Endometrial microvascular endothelial cells (primary cell): ENCODE measurements around the gene COL25A1. TPM values are rescaled to one million over a fixed set of nuclear protein-coding genes. Genes with fewer than 3 reads are reported as not detected.
"Not testable (repeated sequence)": the region's sequence is repeated elsewhere in the genome, so short reads cannot be mapped to it uniquely, and the experiment has no call there.

Experiments used
- in situ Hi-C: cut with HindIII; loops from 2 replicates; pipeline ENCODE4 v1.10.0; 2017; ENCODE audit warnings: low sequenced_read_pairs, low pct_unique_long_range_greater_than_20kb; ENCODE audit errors: inconsistent ontology term
- total RNA-seq: library from RNA; depleted of rRNA; stranded (reverse); fragments of >200 nt; gene quantifications from one replicate; pipeline ENCODE4 v1.2.3, GENCODE V29; 2015; ENCODE audit errors: inconsistent ontology term

Gene COL25A1
- total RNA-seq, 1 donor from 2014 or later: 4.3 TPM

DNA sequence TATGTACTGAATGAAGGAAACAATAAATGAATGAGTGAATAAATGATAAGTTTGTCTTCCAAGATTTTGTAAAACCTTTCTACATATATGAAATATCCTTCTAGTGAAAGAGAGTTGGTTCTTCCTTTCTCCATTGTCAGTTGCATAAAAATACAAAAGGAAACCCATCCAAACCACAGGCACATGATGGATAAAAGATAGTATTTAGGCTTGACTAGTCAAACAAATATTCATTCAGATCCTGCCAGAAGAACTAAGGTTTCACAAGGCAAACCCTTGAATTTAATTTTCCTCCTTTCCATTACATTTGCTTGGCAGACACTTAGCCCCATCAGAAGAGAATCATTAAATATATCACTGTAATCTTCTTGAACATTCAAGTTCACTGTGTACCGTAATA lies 208.4 kb downstream of the COL25A1 start:
- in situ Hi-C loops: no loop called here

GRCh38 chr4:109091727-109092409 lies 210.6 kb downstream of the COL25A1 start:
- in situ Hi-C loops: no loop called here

DNA sequence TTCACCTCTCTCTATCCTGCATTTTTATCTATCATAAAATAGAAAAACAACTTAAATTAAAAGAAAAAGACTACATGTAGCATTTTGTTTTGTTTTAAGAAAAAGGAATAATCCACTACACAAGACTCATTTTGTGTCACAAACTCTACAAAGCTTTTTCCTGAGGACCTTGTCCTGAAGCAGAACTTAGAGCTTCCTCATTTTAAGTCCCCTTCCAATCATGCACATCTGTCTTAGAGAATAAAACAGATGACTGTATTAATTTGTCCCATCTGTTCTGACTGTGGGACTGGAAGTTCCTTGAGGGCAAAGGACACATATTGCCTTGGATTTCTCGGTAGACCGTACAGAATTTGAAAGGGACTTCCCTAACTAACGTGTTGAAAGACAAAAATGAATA lies 218.5 kb downstream of the COL25A1 start:
- in situ Hi-C loops: no loop called here

GRCh38 chr4:109079731-109080130 lies 222.7 kb downstream of the COL25A1 start:
- in situ Hi-C loops: no loop called here

- in situ Hi-C loops: no loop called here
Measured at GRCh38 chr4:109079201-109079600, 223.3 kb downstream of the COL25A1 start.

DNA sequence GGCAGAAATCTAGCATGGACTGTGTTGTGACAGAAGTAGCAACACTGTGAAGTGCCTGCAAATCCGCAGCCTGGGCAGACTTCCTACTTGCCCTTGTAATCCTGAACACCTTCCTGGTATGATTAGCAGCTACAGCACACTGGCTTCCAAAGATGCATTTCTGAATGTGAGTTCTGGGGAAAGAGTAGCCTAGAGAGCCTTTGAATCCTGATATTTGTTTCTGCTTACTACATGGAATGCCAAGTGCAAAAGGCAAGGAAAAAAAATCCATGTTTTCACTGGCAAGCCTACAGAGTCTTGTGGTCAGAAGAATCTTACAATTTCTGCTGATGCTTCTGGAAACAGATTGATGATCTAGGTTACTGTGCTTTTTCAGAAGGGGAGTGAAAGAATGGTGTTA lies 223.7 kb downstream of the COL25A1 start:
- in situ Hi-C loops: no loop called here

DNA sequence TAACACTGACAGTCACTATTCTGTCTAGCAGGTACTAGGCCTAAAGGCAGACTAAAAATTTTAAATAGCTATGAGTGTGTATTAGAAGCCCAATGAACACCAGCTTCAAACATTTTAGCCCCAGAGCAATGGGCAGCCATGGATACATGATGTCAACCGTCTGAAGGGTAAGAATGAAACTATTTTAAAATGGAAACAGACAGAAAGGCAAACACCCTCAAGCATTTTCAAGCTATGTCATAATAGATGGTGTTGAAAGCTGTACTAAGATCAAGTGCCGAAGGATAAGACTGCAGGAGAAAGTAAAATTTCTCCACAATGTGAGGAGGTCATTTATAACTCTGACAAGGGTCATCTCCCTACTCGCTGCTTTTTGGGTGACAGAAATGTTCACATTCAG lies 225.0 kb downstream of the COL25A1 start:
- in situ Hi-C loops: no loop called here

DNA sequence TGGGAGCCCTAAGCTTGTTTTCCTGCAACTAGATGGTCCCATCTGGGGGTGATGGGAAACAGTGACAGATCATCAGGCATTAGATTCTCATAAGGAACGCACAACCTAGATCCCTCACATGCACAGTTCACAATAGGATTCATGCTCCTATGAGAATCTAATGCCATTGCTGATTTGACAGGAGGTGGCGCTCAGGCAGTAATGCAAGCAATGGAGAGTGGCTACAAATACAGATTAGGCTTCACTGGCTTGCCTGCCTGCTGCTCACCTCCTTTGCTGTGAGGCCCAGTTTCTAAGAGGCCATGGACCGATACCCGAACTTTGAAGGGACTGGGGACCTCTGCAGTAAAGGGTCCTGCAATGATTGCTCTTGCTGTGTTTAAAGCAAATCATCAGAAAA lies 225.7 kb downstream of the COL25A1 start:
- in situ Hi-C loops: not testable (repeated sequence)

- in situ Hi-C loops: no loop called here
Measured at GRCh38 chr4:109075621-109076020, 226.8 kb downstream of the COL25A1 start.

- in situ Hi-C loops: no loop called here
Measured at GRCh38 chr4:109072595-109072994, 229.9 kb downstream of the COL25A1 start.

DNA sequence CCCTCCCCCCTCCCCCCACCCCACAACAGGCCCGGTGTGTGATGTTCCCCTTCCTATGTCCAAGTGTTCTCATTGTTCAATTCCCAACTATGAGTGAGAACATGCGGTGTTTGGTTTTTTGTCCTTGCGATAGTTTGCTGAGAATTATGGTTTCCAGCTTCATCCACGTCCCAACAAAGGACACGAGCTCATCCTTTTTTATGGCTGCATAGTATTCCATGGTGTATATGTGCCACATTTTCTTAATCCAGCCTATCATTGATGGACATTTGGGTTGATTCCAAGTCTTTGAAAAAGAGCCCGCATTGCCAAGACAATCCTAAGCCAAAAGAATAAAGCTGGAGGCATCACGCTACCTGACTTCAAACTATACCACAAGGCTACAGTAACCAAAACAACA lies 231.8 kb downstream of the COL25A1 start:
- in situ Hi-C loops: not testable (repeated sequence)

GRCh38 chr4:109067508-109068235 lies 234.8 kb downstream of the COL25A1 start:
- in situ Hi-C loops: no loop called here

GRCh38 chr4:109065006-109065405 lies 237.5 kb downstream of the COL25A1 start:
- in situ Hi-C loops: no loop called here

DNA sequence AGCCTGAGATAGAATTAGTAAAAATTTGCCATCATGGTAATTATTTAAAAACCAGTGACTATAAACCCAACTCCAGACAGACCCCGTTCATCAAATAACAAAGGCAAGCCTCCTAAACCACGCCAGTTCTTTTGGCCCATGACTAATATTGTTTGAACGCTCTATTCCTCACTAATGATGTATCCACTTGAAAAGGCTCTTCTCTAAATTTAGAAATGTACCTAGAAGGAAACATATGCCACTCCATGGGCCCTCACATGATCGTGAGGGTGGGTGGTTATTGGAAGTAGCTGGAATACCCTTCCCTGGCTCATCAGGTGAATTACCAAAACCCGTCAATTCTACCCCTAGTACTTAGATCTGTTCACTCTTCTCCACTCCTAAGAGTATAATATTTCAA lies 249.2 kb downstream of the COL25A1 start:
- in situ Hi-C loops: no loop called here

- in situ Hi-C loops: no loop called here
Measured at GRCh38 chr4:109052821-109053220, 249.6 kb downstream of the COL25A1 start.

- in situ Hi-C loops: no loop called here
Measured at GRCh38 chr4:109051054-109051453, 251.4 kb downstream of the COL25A1 start.

DNA sequence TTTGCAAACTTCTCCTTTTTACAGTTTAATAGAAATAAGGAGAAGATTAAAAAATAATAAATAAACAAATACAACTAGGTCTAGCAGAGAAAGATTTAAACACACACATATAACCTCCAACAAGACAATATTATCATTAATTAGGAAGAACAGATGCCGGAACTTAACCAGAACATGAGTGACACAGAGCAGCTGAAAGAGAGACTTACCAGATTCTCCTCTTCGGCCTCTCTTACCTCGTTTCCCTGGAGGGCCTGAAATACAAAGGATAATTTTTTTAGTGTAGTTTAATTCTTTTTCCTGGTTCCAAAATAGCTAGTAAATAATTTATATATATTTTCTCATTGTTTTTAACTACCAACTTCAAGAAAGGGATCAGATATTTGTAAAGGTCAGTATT lies 252.5 kb downstream of the COL25A1 start:
- in situ Hi-C loops: no loop called here

- in situ Hi-C loops: no loop called here
Measured at GRCh38 chr4:109046471-109047201, 255.8 kb downstream of the COL25A1 start.

DNA sequence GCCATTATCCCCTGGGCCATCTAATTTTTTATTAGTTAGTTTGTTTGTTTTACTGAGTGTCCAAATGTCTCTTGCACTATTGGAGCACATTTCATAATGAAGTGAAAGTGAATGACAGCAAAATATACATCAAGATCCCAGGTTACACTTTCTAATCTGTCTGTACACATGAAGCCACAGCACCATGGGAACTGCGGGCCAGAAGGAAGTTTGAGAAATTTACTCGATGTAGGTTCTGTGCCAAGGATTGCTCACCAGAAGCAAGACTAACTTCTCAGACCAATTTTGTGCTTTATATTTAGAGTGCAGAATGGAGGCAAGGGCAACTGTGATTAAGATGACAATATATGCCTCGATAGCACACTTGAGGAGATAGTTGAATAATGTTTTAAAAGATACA lies 258.0 kb downstream of the COL25A1 start:
- in situ Hi-C loops: no loop called here

DNA sequence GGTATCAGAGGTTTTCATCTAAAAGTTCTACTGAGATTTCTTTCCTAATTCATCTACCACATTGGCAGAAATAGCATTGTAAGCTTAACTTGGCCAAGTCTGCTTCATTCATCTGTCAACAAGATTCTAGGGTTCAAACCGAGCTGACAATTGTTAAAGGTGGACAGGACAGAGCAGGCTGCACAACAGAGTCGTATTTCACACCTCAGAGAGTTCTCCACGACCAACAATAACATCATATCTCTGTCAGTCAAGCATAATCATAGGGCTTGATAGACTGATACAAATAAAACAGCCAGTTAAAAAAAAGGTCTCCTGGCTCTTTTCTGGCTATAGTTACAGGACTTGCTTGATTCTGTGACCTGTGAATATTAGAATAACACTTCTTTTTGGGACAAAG lies 259.2 kb downstream of the COL25A1 start:
- in situ Hi-C loops: no loop called here
